ENCODE results near the gene ANKRD16. TPM values are rescaled to one million over a fixed set of nuclear protein-coding genes. Genes with fewer than 3 reads are reported as not detected.
A peak's percentile ranks its signal among the peaks of the same experiment; 100 is the strongest.
"Not testable (repeated sequence)": the region's sequence is repeated elsewhere in the genome, so short reads cannot be mapped to it uniquely, and the experiment has no call there.

Gene ANKRD16
- total RNA-seq, 2 donors from 2014 or later = 3.9 to 5.8 TPM

- H3K36me3 Mint-ChIP-seq (ENCODE audit: insufficient read depth in 2 of 2) = peaks cover 2 to 37% of the 10 kb centered on the region in 2 donors
- no peak for ATAC-seq (replicated peaks in 1 of 2)
- no peak for DNase-seq
- peak overlapping the region; percentile 44 for H3K27ac Mint-ChIP-seq
- H3K4me1 Mint-ChIP-seq (ENCODE audit: low read depth) = no peaks in the 10 kb centered on the region
- no peaks in the 10 kb centered on the region for H3K27me3 Mint-ChIP-seq (ENCODE audit: low read depth)
- H3K9me3 Mint-ChIP-seq = no peaks in the 10 kb centered on the region
- H3K4me3 Mint-ChIP-seq = no peak overlapping the region
Measured at GRCh38 chr10:5917305-5917704, 27.6 kb upstream of the ANKRD16 start.

- Mint-ChIP-seq H3K27me3 (ENCODE audit: low read depth) (no peaks in the 10 kb centered on the region), H3K4me1 (ENCODE audit: low read depth) (peaks cover 6% of the 10 kb centered on the region), H3K9me3 (no peaks in the 10 kb centered on the region), H3K4me3 (no peak overlapping the region), H3K36me3 (ENCODE audit: insufficient read depth in 2 of 2) (peaks cover 3 to 31% of the 10 kb centered on the region in 2 donors), H3K27ac (no peak overlapping the region)
- DNase-seq = no peak
- no peak for ATAC-seq (replicated peaks in 1 of 2)
Measured at GRCh38 chr10:5915451-5915850, 25.8 kb upstream of the ANKRD16 start.

GRCh38 chr10:5913736-5914135, 24.0 kb upstream of the ANKRD16 start:
- peaks cover 4 to 34% of the 10 kb centered on the region in 2 donors for H3K36me3 Mint-ChIP-seq (ENCODE audit: insufficient read depth in 2 of 2)
- H3K4me1 Mint-ChIP-seq (ENCODE audit: low read depth) = peaks cover 6% of the 10 kb centered on the region
- no peak overlapping the region for H3K27ac Mint-ChIP-seq
- H3K27me3 Mint-ChIP-seq (ENCODE audit: low read depth) = no peaks in the 10 kb centered on the region
- H3K9me3 Mint-ChIP-seq = no peaks in the 10 kb centered on the region
- no peak overlapping the region for H3K4me3 Mint-ChIP-seq
- no peak for ATAC-seq (replicated peaks in 1 of 2)
- DNase-seq = no peak

- no peaks in the 10 kb centered on the region for H3K27me3 Mint-ChIP-seq (ENCODE audit: low read depth)
- ATAC-seq (replicated peaks in 1 of 2) (no peak), DNase-seq (no peak)
- H3K9me3 Mint-ChIP-seq = no peaks in the 10 kb centered on the region
- no peak overlapping the region for H3K4me3 Mint-ChIP-seq
- peak overlapping the region; percentile 7 for H3K27ac Mint-ChIP-seq
- peaks cover 10% of the 10 kb centered on the region for H3K4me1 Mint-ChIP-seq (ENCODE audit: low read depth)
- H3K36me3 Mint-ChIP-seq (ENCODE audit: insufficient read depth in 2 of 2) = peaks cover 6 to 34% of the 10 kb centered on the region in 2 donors
Measured at GRCh38 chr10:5911670-5912069, 22.0 kb upstream of the ANKRD16 start.

- no peak overlapping the region for H3K27ac Mint-ChIP-seq
- H3K4me1 Mint-ChIP-seq (ENCODE audit: low read depth) = peaks cover 16% of the 10 kb centered on the region
- DNase-seq = no peak
- ATAC-seq (replicated peaks in 1 of 2) = no peak
- no peak overlapping the region for H3K4me3 Mint-ChIP-seq
- H3K36me3 Mint-ChIP-seq (ENCODE audit: insufficient read depth in 2 of 2) = peaks cover 8 to 30% of the 10 kb centered on the region in 2 donors
- H3K9me3 Mint-ChIP-seq = no peaks in the 10 kb centered on the region
- H3K27me3 Mint-ChIP-seq (ENCODE audit: low read depth) = no peaks in the 10 kb centered on the region
Measured at GRCh38 chr10:5910323-5911100, 20.8 kb upstream of the ANKRD16 start.

GRCh38 chr10:5908676-5909075, 19.0 kb upstream of the ANKRD16 start:
- not testable (repeated sequence) for H3K9me3 Mint-ChIP-seq; ATAC-seq (replicated peaks in 1 of 2); H3K4me3 Mint-ChIP-seq; DNase-seq; H3K27ac Mint-ChIP-seq; H3K27me3 Mint-ChIP-seq (ENCODE audit: low read depth)
- Mint-ChIP-seq H3K36me3 (ENCODE audit: insufficient read depth in 2 of 2) (peaks cover 11 to 32% of the 10 kb centered on the region in 2 donors), H3K4me1 (ENCODE audit: low read depth) (peaks cover 26% of the 10 kb centered on the region)

GRCh38 chr10:5906651-5907050, 17.0 kb upstream of the ANKRD16 start:
- no peak overlapping the region for H3K27ac Mint-ChIP-seq
- H3K9me3 Mint-ChIP-seq = peaks cover 0 to 3% of the 10 kb centered on the region in 2 donors
- H3K36me3 Mint-ChIP-seq (ENCODE audit: insufficient read depth in 2 of 2) = peaks cover 11 to 31% of the 10 kb centered on the region in 2 donors
- H3K4me1 Mint-ChIP-seq (ENCODE audit: low read depth) = peaks cover 29% of the 10 kb centered on the region
- DNase-seq (no peak), ATAC-seq (replicated peaks in 1 of 2) (no peak)
- no peak overlapping the region for H3K4me3 Mint-ChIP-seq
- no peaks in the 10 kb centered on the region for H3K27me3 Mint-ChIP-seq (ENCODE audit: low read depth)

- peaks cover 0 to 3% of the 10 kb centered on the region in 2 donors for H3K9me3 Mint-ChIP-seq
- no peak overlapping the region for H3K27ac Mint-ChIP-seq
- peaks cover 10 to 30% of the 10 kb centered on the region in 2 donors for H3K36me3 Mint-ChIP-seq (ENCODE audit: insufficient read depth in 2 of 2)
Measured at GRCh38 chr10:5905854-5906507, 16.3 kb upstream of the ANKRD16 start.

GRCh38 chr10:5904227-5904626, 14.5 kb upstream of the ANKRD16 start:
- Mint-ChIP-seq H3K4me3 (peak overlapping the region in 1 of 2 donors; percentile 17), H3K27ac (peak overlapping the region; percentile 53), H3K4me1 (ENCODE audit: low read depth) (peaks cover 31% of the 10 kb centered on the region), H3K36me3 (ENCODE audit: insufficient read depth in 2 of 2) (peaks cover 10 to 22% of the 10 kb centered on the region in 2 donors), H3K9me3 (peaks cover 0 to 3% of the 10 kb centered on the region in 2 donors), H3K27me3 (ENCODE audit: low read depth) (no peaks in the 10 kb centered on the region)
- DNase-seq = no peak
- ATAC-seq (replicated peaks in 1 of 2) = peak; percentile 50 to 84

More at GRCh38 chr10:5905854-5906507, 16.3 kb upstream of the ANKRD16 start:
- no peak for DNase-seq
- Mint-ChIP-seq H3K4me3 (no peak overlapping the region), H3K4me1 (ENCODE audit: low read depth) (peaks cover 27% of the 10 kb centered on the region), H3K27me3 (ENCODE audit: low read depth) (no peaks in the 10 kb centered on the region)
- ATAC-seq (replicated peaks in 1 of 2) = no peak

GRCh38 chr10:5903563-5903962, 13.9 kb upstream of the ANKRD16 start:
- H3K36me3 Mint-ChIP-seq (ENCODE audit: insufficient read depth in 2 of 2) = peaks cover 10 to 19% of the 10 kb centered on the region in 2 donors
- H3K27me3 Mint-ChIP-seq (ENCODE audit: low read depth) = no peaks in the 10 kb centered on the region
- peak overlapping the region; percentile 53 for H3K27ac Mint-ChIP-seq
- peaks cover 0 to 3% of the 10 kb centered on the region in 2 donors for H3K9me3 Mint-ChIP-seq
- DNase-seq = no peak
- peaks cover 31% of the 10 kb centered on the region for H3K4me1 Mint-ChIP-seq (ENCODE audit: low read depth)
- ATAC-seq (replicated peaks in 1 of 2) = no peak
- no peak overlapping the region for H3K4me3 Mint-ChIP-seq

- H3K9me3 Mint-ChIP-seq = peaks cover 0 to 3% of the 10 kb centered on the region in 2 donors
- no peak overlapping the region for H3K4me3 Mint-ChIP-seq
- H3K4me1 Mint-ChIP-seq (ENCODE audit: low read depth) = peaks cover 31% of the 10 kb centered on the region
- H3K36me3 Mint-ChIP-seq (ENCODE audit: insufficient read depth in 2 of 2) = peaks cover 14 to 26% of the 10 kb centered on the region in 2 donors
- no peaks in the 10 kb centered on the region for H3K27me3 Mint-ChIP-seq (ENCODE audit: low read depth)
- no peak overlapping the region for H3K27ac Mint-ChIP-seq
- DNase-seq (no peak), ATAC-seq (replicated peaks in 1 of 2) (no peak)
Measured at GRCh38 chr10:5902511-5903274, 13.0 kb upstream of the ANKRD16 start.

- Mint-ChIP-seq H3K4me1 (ENCODE audit: low read depth) (peaks cover 39% of the 10 kb centered on the region), H3K27ac (no peak overlapping the region), H3K36me3 (ENCODE audit: insufficient read depth in 2 of 2) (peaks cover 10 to 34% of the 10 kb centered on the region in 2 donors), H3K4me3 (no peak overlapping the region), H3K9me3 (peaks cover 0 to 3% of the 10 kb centered on the region in 2 donors), H3K27me3 (ENCODE audit: low read depth) (no peaks in the 10 kb centered on the region)
- DNase-seq = no peak
- no peak for ATAC-seq (replicated peaks in 1 of 2)
Measured at GRCh38 chr10:5900247-5900646, 10.6 kb upstream of the ANKRD16 start.

- Mint-ChIP-seq H3K4me3 (no peak overlapping the region), H3K36me3 (ENCODE audit: insufficient read depth in 2 of 2) (peaks cover 5 to 35% of the 10 kb centered on the region in 2 donors), H3K4me1 (ENCODE audit: low read depth) (peaks cover 45% of the 10 kb centered on the region), H3K27me3 (ENCODE audit: low read depth) (no peaks in the 10 kb centered on the region), H3K27ac (no peak overlapping the region), H3K9me3 (no peaks in the 10 kb centered on the region)
- ATAC-seq (replicated peaks in 1 of 2) = no peak
- no peak for DNase-seq
Measured at GRCh38 chr10:5898163-5898562, 8.5 kb upstream of the ANKRD16 start.

Measured in activated T-cell treated with anti-CD3 and anti-CD28 coated beads, Interleukin-2, amount 50 U/mL, for 72 hours (primary cell).